ENCODE results near the gene LIMS2.

GRCh38 chr2:127695491-127696472 is 20.5 kb upstream of the LIMS2 start:
- no peak for TF ChIP-seq YY1 (IDR thresholded peaks at IDR 0.05; ENCODE audit: insufficient read depth, insufficient read length)
- no peak for TF ChIP-seq SUZ12 (IDR thresholded peaks at IDR 0.05; ENCODE audit: extremely low read depth, insufficient read depth, insufficient read length)

Data from NT2/D1 (cell line).